ENCODE data around the gene WDR43.

The WDR43 gene

GRCh38 chr2:28980368-28981015 lies 86.0 kb downstream of the WDR43 start:
- Histone ChIP-seq H3K4me3 (ENCODE audit: low read depth in 1 of 2, low read length in 1 of 2) (no peak overlapping the region), H3K27me3 (no peaks in the 10 kb centered on the region), H3K9me3 (no peaks in the 10 kb centered on the region), H3K36me3 (no peaks in the 10 kb centered on the region), H3K27ac (no peak overlapping the region), H3K4me1 (ENCODE audit: control insufficient read depth in 1 of 2, insufficient read depth in 1 of 2, low read depth in 1 of 2, low read length in 1 of 2) (no peaks in the 10 kb centered on the region)
- no peak for TF ChIP-seq CTCF (IDR thresholded peaks at IDR 0.05)

- no peaks in the 10 kb centered on the region for H3K9me3 ChIP-seq
- no peaks in the 10 kb centered on the region for H3K4me1 ChIP-seq (ENCODE audit: control insufficient read depth in 1 of 2, insufficient read depth in 1 of 2, low read depth in 1 of 2, low read length in 1 of 2)
- no peaks in the 10 kb centered on the region for H3K36me3 ChIP-seq
- no peak within 1 kb of the TSS for H3K27ac ChIP-seq
- no peak within 1 kb of the TSS for H3K4me3 ChIP-seq (ENCODE audit: low read depth in 1 of 2, low read length in 1 of 2)
- TF ChIP-seq CTCF (IDR thresholded peaks at IDR 0.05): no peak
- H3K27me3 ChIP-seq: no peaks in the 10 kb centered on the region
These were observed 86.6 kb downstream of the WDR43 start, which contains the start of gene TOGARAM2 for GRCh38 chr2:28981016-28981441. Gene TOGARAM2, plus strand, starts transcription at chr2:28981298. Its CDS starts 13,537 bp downstream, at chr2:28994835.

- Histone ChIP-seq H3K36me3 (no peaks in the 10 kb centered on the region), H3K4me3 (ENCODE audit: low read depth in 1 of 2, low read length in 1 of 2) (no peak overlapping the region), H3K9me3 (no peaks in the 10 kb centered on the region), H3K4me1 (ENCODE audit: control insufficient read depth in 1 of 2, insufficient read depth in 1 of 2, low read depth in 1 of 2, low read length in 1 of 2) (no peaks in the 10 kb centered on the region), H3K27ac (no peak overlapping the region), H3K27me3 (no peaks in the 10 kb centered on the region)
- no peak for TF ChIP-seq CTCF (IDR thresholded peaks at IDR 0.05)
These were observed 87.3 kb downstream of the WDR43 start for GRCh38 chr2:28981620-28982376.

GRCh38 chr2:28982381-28982950 lies 88.0 kb downstream of the WDR43 start:
- Histone ChIP-seq H3K4me3 (ENCODE audit: low read depth in 1 of 2, low read length in 1 of 2) (no peak overlapping the region), H3K9me3 (no peaks in the 10 kb centered on the region), H3K36me3 (no peaks in the 10 kb centered on the region), H3K27ac (no peak overlapping the region), H3K4me1 (ENCODE audit: control insufficient read depth in 1 of 2, insufficient read depth in 1 of 2, low read depth in 1 of 2, low read length in 1 of 2) (no peaks in the 10 kb centered on the region), H3K27me3 (no peaks in the 10 kb centered on the region)
- no peak for TF ChIP-seq CTCF (IDR thresholded peaks at IDR 0.05)

GRCh38 chr2:28986429-28986828 lies 92.0 kb downstream of the WDR43 start:
- no peak for TF ChIP-seq CTCF (IDR thresholded peaks at IDR 0.05)
- H3K27me3 ChIP-seq: no peaks in the 10 kb centered on the region

More at GRCh38 chr2:28986429-28986828, 92.0 kb downstream of the WDR43 start:
- no peaks in the 10 kb centered on the region for H3K36me3 ChIP-seq
- no peak overlapping the region for H3K27ac ChIP-seq
- H3K9me3 ChIP-seq: no peaks in the 10 kb centered on the region
- no peaks in the 10 kb centered on the region for H3K4me1 ChIP-seq (ENCODE audit: control insufficient read depth in 1 of 2, insufficient read depth in 1 of 2, low read depth in 1 of 2, low read length in 1 of 2)
- no peak overlapping the region for H3K4me3 ChIP-seq (ENCODE audit: low read depth in 1 of 2, low read length in 1 of 2)
